Amniotic epithelial cell (primary cell): Measurements from ENCODE around the gene PRDX2.
A peak's percentile ranks its signal among the peaks of the same experiment; 100 is the strongest.
"Not testable (repeated sequence)": the region's sequence is repeated elsewhere in the genome, so short reads cannot be mapped to it uniquely, and the experiment has no call there.

Experiments
- DNase-seq: peaks from one replicate; pipeline ENCODE4 v3.0.0-alpha.2; 2010; ENCODE audit warnings: low read depth

The PRDX2 gene

GRCh38 chr19:12801466-12802266, at the start of gene PRDX2, which contains the start of gene THSD8:
Gene PRDX2, minus strand, starts transcription at chr19:12801800. Its CDS starts 539 bp downstream, at chr19:12801261.
Gene THSD8, plus strand, starts transcription at chr19:12802069. Its CDS starts 3 bp downstream, at chr19:12802072.
- peak; percentile 68 for DNase-seq

- peak; percentile 65 for DNase-seq
These were observed 45.8 kb upstream of the PRDX2 start for GRCh38 chr19:12847159-12848139.

- not testable (repeated sequence) for DNase-seq
These were observed 45.0 kb upstream of the PRDX2 start for GRCh38 chr19:12846613-12847012.

GRCh38 chr19:12843999-12844732, 42.6 kb upstream of the PRDX2 start:
- no peak for DNase-seq

GRCh38 chr19:12843328-12843727, 41.7 kb upstream of the PRDX2 start:
- DNase-seq, result no peak

GRCh38 chr19:12842511-12842910, 40.9 kb upstream of the PRDX2 start:
- DNase-seq, result no peak

- DNase-seq, result peak; percentile 27
These were observed 39.5 kb upstream of the PRDX2 start for GRCh38 chr19:12841094-12841493.

GRCh38 chr19:12840091-12841079, 38.8 kb upstream of the PRDX2 start:
- peak; percentile 64 for DNase-seq

- DNase-seq, result no peak
These were observed 37.5 kb upstream of the PRDX2 start for GRCh38 chr19:12838886-12839756.

- no peak for DNase-seq
These were observed 36.7 kb upstream of the PRDX2 start, which contains the start of gene MAST1 for GRCh38 chr19:12838182-12838885. Gene MAST1, plus strand, starts transcription at chr19:12838515. Its CDS starts 58 bp downstream, at chr19:12838573.

GRCh38 chr19:12837225-12837624, 35.6 kb upstream of the PRDX2 start:
- no peak for DNase-seq

GRCh38 chr19:12836529-12836863, 34.9 kb upstream of the PRDX2 start:
- no peak for DNase-seq

- DNase-seq, result no peak
These were observed 33.6 kb upstream of the PRDX2 start for GRCh38 chr19:12834976-12835757.

- DNase-seq, result no peak
These were observed 33.0 kb upstream of the PRDX2 start, which contains the start of gene RTBDN for GRCh38 chr19:12834566-12834943. Gene RTBDN, minus strand, starts transcription at chr19:12834579. Its CDS starts 4,600 bp downstream, at chr19:12829979.

- no peak for DNase-seq
These were observed 32.4 kb upstream of the PRDX2 start for GRCh38 chr19:12833738-12834565.

- DNase-seq, result no peak
These were observed 31.8 kb upstream of the PRDX2 start for GRCh38 chr19:12833418-12833737.

GRCh38 chr19:12828494-12828893, 26.9 kb upstream of the PRDX2 start:
- DNase-seq, result no peak
